ENCODE data around the gene MSGN1. TPM values are rescaled to one million over a fixed set of nuclear protein-coding genes. Genes with fewer than 3 reads are reported as not detected.

Gene MSGN1
- total RNA-seq, 4 donors from 2014 or later, result not detected

DNA sequence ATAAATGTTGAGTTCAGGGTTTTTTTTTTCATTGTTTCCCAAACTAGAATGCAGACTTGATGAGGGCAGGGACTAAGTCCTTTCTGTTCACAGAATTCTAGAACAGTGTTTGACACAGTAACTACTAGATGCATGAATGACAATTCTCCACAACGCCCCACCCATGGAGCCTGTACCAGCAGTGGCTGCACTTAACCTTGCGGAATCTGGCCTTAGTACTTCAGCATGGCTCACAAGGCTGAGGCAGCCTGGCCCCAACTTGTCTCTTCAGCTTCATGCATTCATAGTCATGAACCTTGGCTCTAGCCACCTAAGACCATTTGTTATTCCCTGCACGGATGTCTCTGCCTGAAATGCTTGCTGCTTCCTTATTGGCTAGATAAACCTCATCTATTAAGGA is 29.5 kb upstream of the MSGN1 start:
- no peak for TF ChIP-seq POLR2A (IDR thresholded peaks at IDR 0.05)
- TF ChIP-seq, protein P1, sequence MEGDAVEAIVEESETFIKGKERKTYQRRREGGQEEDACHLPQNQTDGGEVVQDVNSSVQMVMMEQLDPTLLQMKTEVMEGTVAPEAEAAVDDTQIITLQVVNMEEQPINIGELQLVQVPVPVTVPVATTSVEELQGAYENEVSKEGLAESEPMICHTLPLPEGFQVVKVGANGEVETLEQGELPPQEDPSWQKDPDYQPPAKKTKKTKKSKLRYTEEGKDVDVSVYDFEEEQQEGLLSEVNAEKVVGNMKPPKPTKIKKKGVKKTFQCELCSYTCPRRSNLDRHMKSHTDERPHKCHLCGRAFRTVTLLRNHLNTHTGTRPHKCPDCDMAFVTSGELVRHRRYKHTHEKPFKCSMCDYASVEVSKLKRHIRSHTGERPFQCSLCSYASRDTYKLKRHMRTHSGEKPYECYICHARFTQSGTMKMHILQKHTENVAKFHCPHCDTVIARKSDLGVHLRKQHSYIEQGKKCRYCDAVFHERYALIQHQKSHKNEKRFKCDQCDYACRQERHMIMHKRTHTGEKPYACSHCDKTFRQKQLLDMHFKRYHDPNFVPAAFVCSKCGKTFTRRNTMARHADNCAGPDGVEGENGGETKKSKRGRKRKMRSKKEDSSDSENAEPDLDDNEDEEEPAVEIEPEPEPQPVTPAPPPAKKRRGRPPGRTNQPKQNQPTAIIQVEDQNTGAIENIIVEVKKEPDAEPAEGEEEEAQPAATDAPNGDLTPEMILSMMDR (IDR thresholded peaks at IDR 0.05), result no peak
- 75 to 78% methylated on average over 3 of the region's 3 CpGs for whole genome bisulfite sequencing, 2 donors
- H3K4me3 ChIP-seq (ENCODE audit: low read depth, poor library complexity, severe bottlenecking), result no peak overlapping the region
- intact Hi-C loops (cut with DNase I; ENCODE audit: low total_unique reads), result no loop called here
- DNase-seq (ENCODE audit: low spot score in 2 of 2), result no peak

DNA sequence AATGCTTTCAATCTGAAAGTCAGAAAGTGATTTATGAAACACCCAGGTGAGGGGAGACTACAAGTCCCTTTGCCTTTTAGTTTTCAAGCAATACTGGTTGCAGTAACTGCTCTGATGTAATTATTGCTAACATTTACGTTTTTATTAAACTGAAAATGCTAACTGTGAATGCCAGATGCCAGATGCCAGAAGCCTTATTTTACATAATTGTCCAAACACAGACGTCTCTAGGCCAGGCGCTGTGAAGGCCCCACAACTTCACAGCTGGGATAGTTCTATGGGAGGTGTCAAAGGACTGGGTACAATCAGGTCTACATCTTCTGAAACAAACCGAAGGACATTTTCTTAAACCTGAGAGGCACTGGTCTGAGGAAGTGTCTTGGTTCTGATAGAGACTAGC is 27.5 kb upstream of the MSGN1 start:
- TF ChIP-seq POLR2A (IDR thresholded peaks at IDR 0.05), result no peak
- TF ChIP-seq, protein P1 (IDR thresholded peaks at IDR 0.05), result no peak
- WGBS, 2 donors, result 58 to 60% methylated on average over 4 of the region's 4 CpGs
- no peak overlapping the region for H3K4me3 ChIP-seq (ENCODE audit: low read depth, poor library complexity, severe bottlenecking)
- intact Hi-C loops (cut with DNase I; ENCODE audit: low total_unique reads), result no loop called here
- no peak for DNase-seq (ENCODE audit: low spot score in 2 of 2)

DNA sequence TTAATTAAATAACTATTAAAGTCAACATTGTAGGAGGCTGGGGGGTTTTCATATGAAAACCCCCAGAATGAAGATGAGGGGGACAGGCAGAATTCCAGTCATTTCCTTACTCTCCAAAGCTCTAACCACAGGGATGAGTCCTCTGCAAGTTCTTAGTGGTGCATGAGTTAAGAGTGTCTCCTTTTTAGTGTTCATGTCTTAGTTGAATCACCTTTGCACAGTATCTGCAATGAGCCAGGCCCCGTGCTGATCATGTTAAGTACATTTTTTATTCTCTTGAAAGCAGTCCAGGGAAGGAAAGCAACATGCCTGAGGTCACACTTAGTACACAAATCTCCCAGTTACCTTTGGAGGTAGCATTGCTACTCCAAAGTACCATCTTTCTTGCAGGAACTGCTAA is 25.7 kb upstream of the MSGN1 start:
- intact Hi-C loops (cut with DNase I; ENCODE audit: low total_unique reads), result no loop called here
- DNase-seq (ENCODE audit: low spot score in 2 of 2), result no peak
- H3K4me3 ChIP-seq (ENCODE audit: low read depth, poor library complexity, severe bottlenecking), result no peak overlapping the region
- TF ChIP-seq, protein P1 (IDR thresholded peaks at IDR 0.05), result no peak
- no peak for TF ChIP-seq POLR2A (IDR thresholded peaks at IDR 0.05)
- 44 to 48% methylated on average over 1 of the region's 1 CpG for WGBS, 2 donors

DNA sequence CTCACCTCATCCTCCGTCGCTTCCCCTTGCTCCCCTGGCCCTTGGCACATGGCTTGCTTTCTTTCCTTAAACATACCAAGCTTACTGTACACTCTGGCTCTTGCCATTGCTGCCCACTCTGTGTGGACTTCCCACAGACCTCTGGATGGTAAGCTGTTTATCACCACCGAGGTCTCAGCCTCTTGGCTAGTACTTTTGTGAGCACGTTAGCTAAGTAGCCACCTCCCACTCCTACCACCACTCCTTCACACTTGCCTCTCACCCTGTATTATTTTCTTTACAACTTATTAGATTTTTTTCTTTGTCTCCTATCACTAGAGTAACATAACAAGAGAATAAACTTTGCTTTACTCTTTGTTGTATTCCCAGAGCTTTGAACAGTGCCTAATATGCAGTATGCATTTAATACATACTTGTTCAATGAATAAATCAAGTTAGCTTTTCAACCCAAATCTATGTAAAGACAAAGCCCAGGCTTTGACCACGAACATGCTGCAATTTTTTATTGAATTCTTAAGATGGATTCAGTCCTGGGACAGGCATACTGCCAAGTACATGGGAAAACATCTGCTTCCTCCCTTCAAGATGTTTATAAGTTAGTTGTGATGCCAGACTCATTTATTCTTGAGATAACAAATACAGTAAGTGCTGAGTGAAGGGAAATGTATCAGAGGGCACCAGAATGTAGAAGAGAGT is 25.0 kb upstream of the MSGN1 start:
- 52 to 58% methylated on average over 5 of the region's 5 CpGs for WGBS, 2 donors
- TF ChIP-seq POLR2A (IDR thresholded peaks at IDR 0.05), result no peak
- TF ChIP-seq, protein P1 (IDR thresholded peaks at IDR 0.05), result no peak
- no peak overlapping the region for H3K4me3 ChIP-seq (ENCODE audit: low read depth, poor library complexity, severe bottlenecking)
- DNase-seq (ENCODE audit: low spot score in 2 of 2), result no peak
- intact Hi-C loops (cut with DNase I; ENCODE audit: low total_unique reads), result no loop called here

DNA sequence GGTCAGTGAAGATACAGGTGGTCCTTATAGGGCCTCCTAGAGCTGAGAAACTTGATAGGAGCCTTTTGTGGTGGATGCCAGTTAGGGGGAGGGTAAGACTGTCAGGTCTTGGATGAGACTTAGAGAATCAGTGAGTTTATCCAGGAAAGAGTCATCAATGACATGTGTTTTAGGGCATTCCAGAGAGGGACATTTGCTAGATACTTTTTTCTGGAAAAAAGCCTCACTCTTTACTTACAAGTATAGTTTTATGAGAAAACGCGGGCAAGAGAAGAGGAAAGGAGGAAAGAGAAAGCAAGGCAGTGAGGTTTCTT is 24.5 kb upstream of the MSGN1 start:
- no peak overlapping the region for H3K4me3 ChIP-seq (ENCODE audit: low read depth, poor library complexity, severe bottlenecking)
- TF ChIP-seq POLR2A (IDR thresholded peaks at IDR 0.05), result no peak
- TF ChIP-seq, protein P1 (IDR thresholded peaks at IDR 0.05), result no peak
- DNase-seq (ENCODE audit: low spot score in 2 of 2), result no peak
- 68 to 79% methylated on average over 2 of the region's 2 CpGs for WGBS, 2 donors
- intact Hi-C loops (cut with DNase I; ENCODE audit: low total_unique reads), result no loop called here

DNA sequence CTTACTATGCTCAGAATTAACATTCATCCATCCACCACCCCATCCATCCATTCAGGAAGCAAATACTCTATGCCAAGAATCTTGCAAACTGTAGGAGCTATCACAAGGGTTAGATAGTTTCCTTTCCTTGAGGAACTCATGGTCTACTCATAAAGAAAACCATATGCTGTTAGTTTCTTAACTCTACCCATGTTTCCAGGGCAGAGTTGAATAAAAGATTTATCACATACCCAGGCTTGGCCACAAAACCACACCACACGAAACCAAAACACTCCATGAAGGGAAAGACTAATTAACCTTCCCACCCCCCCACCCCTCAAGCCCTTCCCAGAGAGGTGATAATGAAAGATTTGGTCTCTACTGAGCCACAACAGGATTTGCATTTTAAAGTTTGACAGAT is 23.7 kb upstream of the MSGN1 start:
- 25 to 58% methylated on average over 1 of the region's 1 CpG for WGBS, 2 donors
- TF ChIP-seq, protein P1 (IDR thresholded peaks at IDR 0.05), result no peak
- TF ChIP-seq POLR2A (IDR thresholded peaks at IDR 0.05), result no peak
- DNase-seq (ENCODE audit: low spot score in 2 of 2), result no peak
- intact Hi-C loops (cut with DNase I; ENCODE audit: low total_unique reads), result no loop called here
- no peak overlapping the region for H3K4me3 ChIP-seq (ENCODE audit: low read depth, poor library complexity, severe bottlenecking)
